SU-DHL-6 (cell line): Measurements from ENCODE around the gene PLEKHA5.

Source experiments
- EZH2phosphoT487 ChIP-seq: fragments of 200-600 bp; sonication (generic), shearing (Covaris generic); conservative IDR thresholded peaks from 2 replicates; pipeline ENCODE4 v1.6.1; 2018; ENCODE audit warnings: mild to moderate bottlenecking, antibody characterized with exemption, low read length, moderate library complexity, mixed read lengths
- TF ChIP-seq, protein P1 (sequence below): fragments of 200-600 bp; sonication (generic); IDR thresholded peaks from one replicate; pipeline ENCODE4 v1.5.1; 2017; ENCODE audit warnings: antibody characterized with exemption, mild to moderate bottlenecking, low read length, moderate library complexity; ENCODE audit not compliant: insufficient read depth, poor library complexity, severe bottlenecking

DNA sequence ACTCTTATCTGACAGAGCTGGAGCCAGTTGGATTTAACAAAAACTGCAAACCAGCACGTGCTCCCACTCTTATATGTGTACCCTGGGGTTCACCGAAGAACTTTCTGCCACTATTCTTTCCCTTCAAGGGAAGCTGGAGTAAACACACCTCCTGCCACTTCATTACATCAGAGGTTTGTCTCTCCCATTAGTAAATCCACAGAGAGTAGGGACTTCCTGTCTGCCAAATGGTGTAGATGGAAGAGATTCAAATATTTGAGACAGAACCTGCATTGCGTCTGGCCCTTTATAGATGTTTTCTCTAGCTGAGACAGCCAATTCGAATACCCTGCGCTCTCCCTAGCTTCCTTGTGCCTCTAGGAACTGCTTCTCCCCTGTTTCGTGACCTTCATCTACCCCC lies 280.7 kb downstream of the PLEKHA5 start:
- no peak for TF ChIP-seq EZH2phosphoT487
- TF ChIP-seq, protein P1, sequence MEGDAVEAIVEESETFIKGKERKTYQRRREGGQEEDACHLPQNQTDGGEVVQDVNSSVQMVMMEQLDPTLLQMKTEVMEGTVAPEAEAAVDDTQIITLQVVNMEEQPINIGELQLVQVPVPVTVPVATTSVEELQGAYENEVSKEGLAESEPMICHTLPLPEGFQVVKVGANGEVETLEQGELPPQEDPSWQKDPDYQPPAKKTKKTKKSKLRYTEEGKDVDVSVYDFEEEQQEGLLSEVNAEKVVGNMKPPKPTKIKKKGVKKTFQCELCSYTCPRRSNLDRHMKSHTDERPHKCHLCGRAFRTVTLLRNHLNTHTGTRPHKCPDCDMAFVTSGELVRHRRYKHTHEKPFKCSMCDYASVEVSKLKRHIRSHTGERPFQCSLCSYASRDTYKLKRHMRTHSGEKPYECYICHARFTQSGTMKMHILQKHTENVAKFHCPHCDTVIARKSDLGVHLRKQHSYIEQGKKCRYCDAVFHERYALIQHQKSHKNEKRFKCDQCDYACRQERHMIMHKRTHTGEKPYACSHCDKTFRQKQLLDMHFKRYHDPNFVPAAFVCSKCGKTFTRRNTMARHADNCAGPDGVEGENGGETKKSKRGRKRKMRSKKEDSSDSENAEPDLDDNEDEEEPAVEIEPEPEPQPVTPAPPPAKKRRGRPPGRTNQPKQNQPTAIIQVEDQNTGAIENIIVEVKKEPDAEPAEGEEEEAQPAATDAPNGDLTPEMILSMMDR, result no peak
